HEK293 (cell line): ENCODE results near the gene ADCY10.

Source experiments
- CTCF ChIA-PET: fragments of 350-600 bp; formaldehyde crosslinking; extraction: SDS; loops from one replicate; lab custom pipeline; 2021; ENCODE audit warnings: antibody characterized with exemption; lab: Yijun Ruan, JAX
- POLR2A ChIA-PET: fragments of 300-600 bp; formaldehyde crosslinking; extraction: SDS; loops from one replicate; lab custom pipeline; 2020; ENCODE audit warnings: antibody characterized with exemption, inconsistent platforms; lab: Yijun Ruan, JAX
- H3K27ac ChIP-seq: fragments of 200-500 bp; sonication (Bioruptor generic); 2 replicates; pipeline ENCODE4 v1.5.1; 2014; ENCODE audit warnings: low read depth, low read length, control low read depth, inconsistent platforms; ENCODE audit errors: extremely low read depth
- H3K36me3 ChIP-seq, 2 experiments: fragments of 200-500 bp in 1 of 2; sonication (Bioruptor generic) in 1 of 2; 1 replicate in 1 of 2; 2 replicates in 1 of 2; pipeline ENCODE4 v1.5.1; 2014 to 2017; ENCODE audit warnings: inconsistent platforms in 2 of 2, low read length in 2 of 2; ENCODE audit not compliant: control insufficient read depth in 2 of 2, insufficient read depth in 1 of 2
- H3K4me1 ChIP-seq: fragments of 200-500 bp; sonication (Bioruptor generic); 2 replicates; pipeline ENCODE4 v1.5.1; 2014; ENCODE audit warnings: mild to moderate bottlenecking, low read length, inconsistent platforms; ENCODE audit not compliant: control insufficient read depth, insufficient read depth
- H3K4me3 ChIP-seq: 2 replicates; pipeline ENCODE4 v1.5.1; 2011; ENCODE audit warnings: low read depth, mild to moderate bottlenecking, control low read depth, low read length, moderate library complexity
- H3K9me3 ChIP-seq: fragments of 200-500 bp; sonication (Bioruptor generic); 2 replicates; pipeline ENCODE4 v1.5.1; 2014; ENCODE audit warnings: low read depth, low read length, inconsistent platforms; ENCODE audit not compliant: control insufficient read depth, insufficient read depth
- CTCF ChIP-seq: fragments of 450-650 bp; formaldehyde crosslinking; IDR thresholded peaks from 2 replicates; pipeline ENCODE4 v1.5.1; 2016; ENCODE audit warnings: missing biosample characterization, missing genetic modification characterization
- FEZF1 ChIP-seq: fragments of 450-650 bp; formaldehyde crosslinking; IDR thresholded peaks from 2 replicates; pipeline ENCODE4 v1.5.1; 2016; ENCODE audit warnings: missing biosample characterization, missing genetic modification characterization
- MYNN ChIP-seq: fragments of 450-650 bp; formaldehyde crosslinking; IDR thresholded peaks from 2 replicates; pipeline ENCODE4 v1.5.1; 2016; ENCODE audit warnings: missing biosample characterization, missing genetic modification characterization, borderline replicate concordance
- SCRT1 ChIP-seq: fragments of 450-650 bp; formaldehyde crosslinking; IDR thresholded peaks from 2 replicates; pipeline ENCODE4 v1.5.1; 2016; ENCODE audit warnings: missing biosample characterization, missing genetic modification characterization, borderline replicate concordance
- ZBTB20 ChIP-seq: fragments of 450-650 bp; formaldehyde crosslinking; IDR thresholded peaks from 2 replicates; pipeline ENCODE4 v1.5.1; 2016; ENCODE audit warnings: missing biosample characterization, missing genetic modification characterization
- ZBTB48 ChIP-seq: fragments of 450-650 bp; formaldehyde crosslinking; IDR thresholded peaks from 2 replicates; pipeline ENCODE4 v1.5.1; 2016; ENCODE audit warnings: missing biosample characterization, missing genetic modification characterization
- ZNF133 ChIP-seq: fragments of 450-650 bp; formaldehyde crosslinking; IDR thresholded peaks from 2 replicates; pipeline ENCODE4 v1.5.1; 2016; ENCODE audit warnings: missing biosample characterization, missing genetic modification characterization
- ZNF239 ChIP-seq: fragments of 450-650 bp; formaldehyde crosslinking; IDR thresholded peaks from 2 replicates; pipeline ENCODE4 v1.5.1; 2016; ENCODE audit warnings: missing biosample characterization, missing genetic modification characterization
- ZNF266 ChIP-seq: fragments of 450-650 bp; formaldehyde crosslinking; IDR thresholded peaks from 2 replicates; pipeline ENCODE4 v1.5.1; 2016; ENCODE audit warnings: missing biosample characterization, missing genetic modification characterization, low read depth
- ZNF280C ChIP-seq: fragments of 450-650 bp; formaldehyde crosslinking; IDR thresholded peaks from 2 replicates; pipeline ENCODE4 v1.5.1; 2016; ENCODE audit warnings: missing biosample characterization, missing genetic modification characterization
- ZNF302 ChIP-seq: fragments of 450-650 bp; formaldehyde crosslinking; IDR thresholded peaks from 2 replicates; pipeline ENCODE4 v1.5.1; 2016; ENCODE audit warnings: missing biosample characterization, missing genetic modification characterization, low read depth
- ZNF335 ChIP-seq: fragments of 450-650 bp; formaldehyde crosslinking; conservative IDR thresholded peaks from 2 replicates; pipeline ENCODE4 v1.5.1; 2016; ENCODE audit warnings: missing biosample characterization, missing genetic modification characterization
- ZNF37A ChIP-seq: fragments of 450-650 bp; IDR thresholded peaks from 2 replicates; pipeline ENCODE4 v1.5.1; 2018; ENCODE audit warnings: missing biosample characterization, missing genetic modification characterization
- ZNF433 ChIP-seq: fragments of 450-650 bp; formaldehyde crosslinking; IDR thresholded peaks from 2 replicates; pipeline ENCODE4 v1.5.1; 2016; ENCODE audit warnings: missing biosample characterization, missing genetic modification characterization, low read depth
- ZNF596 ChIP-seq: fragments of 450-650 bp; IDR thresholded peaks from 2 replicates; pipeline ENCODE4 v1.5.0; 2018; ENCODE audit warnings: missing biosample characterization, mild to moderate bottlenecking, missing genetic modification characterization, moderate library complexity
- TF ChIP-seq, protein P1 (sequence below): fragments of 450-650 bp; formaldehyde crosslinking; IDR thresholded peaks from 2 replicates; pipeline ENCODE4 v1.5.1; 2016; ENCODE audit warnings: missing biosample characterization, missing genetic modification characterization, low read depth

ADCY10 gene

DNA sequence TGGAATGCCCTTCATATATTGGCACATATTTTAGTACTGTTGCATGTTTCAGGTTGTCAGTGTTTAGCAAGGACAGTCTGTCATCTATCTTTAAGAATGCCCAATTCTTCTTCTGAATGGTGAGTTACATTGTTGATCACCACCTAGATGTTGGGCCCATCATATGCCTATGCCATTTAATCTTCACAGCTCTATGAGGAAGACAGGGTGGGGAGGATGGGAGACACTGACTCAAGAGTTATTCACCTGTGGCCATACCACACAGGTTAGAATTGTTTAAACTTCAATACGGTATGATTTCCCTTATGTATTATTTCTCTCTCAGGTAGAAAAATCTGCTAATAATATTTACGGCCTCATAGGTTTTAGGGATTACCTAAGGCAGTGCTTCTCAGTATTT lies 147.4 kb downstream of the ADCY10 start:
- TF ChIP-seq ZBTB48 (tag by site-specific recombination) (no peak), ZNF266 (tag by site-specific recombination) (no peak), ZNF433 (tag by site-specific recombination) (no peak), ZNF335 (no peak), ZNF280C (tag by site-specific recombination) (no peak), CTCF (tag by site-specific recombination) (no peak), ZBTB20 (tag by site-specific recombination) (no peak), ZNF37A (tag by site-specific recombination) (no peak), ZNF239 (tag by site-specific recombination) (no peak), ZNF596 (no peak), ZNF302 (tag by site-specific recombination) (no peak), MYNN (tag by site-specific recombination) (no peak)
- peaks cover 5 to 52% of the 10 kb centered on the region in 2 experiments; a peak in 1 of 3 replicates for H3K36me3 ChIP-seq
- H3K9me3 ChIP-seq, result no peaks in the 10 kb centered on the region
- no peak overlapping the region for H3K27ac ChIP-seq
- CTCF ChIA-PET, result interaction anchor here (0.6 kb wide), 2 partner anchors 26 to 294 kb away, joined by 3 read pairs; no protein-coding TSS in a partner anchor
- H3K4me3 ChIP-seq, result no peak overlapping the region
- no peaks in the 10 kb centered on the region for H3K4me1 ChIP-seq
- POLR2A ChIA-PET, result no interaction called here

DNA sequence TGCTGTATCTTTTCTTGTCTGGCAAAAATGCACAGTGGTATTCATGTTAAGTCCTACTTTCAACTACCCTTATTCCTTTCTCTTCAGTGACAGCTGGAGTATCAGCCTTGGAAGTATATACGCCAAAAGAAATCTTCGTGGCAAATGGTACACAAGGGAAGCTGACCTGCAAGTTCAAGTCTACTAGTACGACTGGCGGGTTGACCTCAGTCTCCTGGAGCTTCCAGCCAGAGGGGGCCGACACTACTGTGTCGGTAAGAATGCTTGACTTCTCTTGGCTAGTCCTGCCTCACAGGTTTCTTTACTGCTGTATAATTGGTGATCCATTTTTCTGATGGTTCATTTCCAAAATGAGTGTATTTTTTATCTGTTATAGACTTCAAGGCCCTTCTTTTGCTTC lies 148.4 kb downstream of the ADCY10 start:
- Histone ChIP-seq H3K9me3 (no peaks in the 10 kb centered on the region), H3K27ac (no peak overlapping the region), H3K4me3 (no peak overlapping the region), H3K36me3 (peaks cover 5 to 47% of the 10 kb centered on the region in 2 experiments; a peak in 1 of 3 replicates), H3K4me1 (no peaks in the 10 kb centered on the region)
- POLR2A ChIA-PET, result no interaction called here
- CTCF ChIA-PET, result no interaction called here
- TF ChIP-seq ZNF133 (tag by site-specific recombination) (peak; percentile 53; the same call in 1 of the 2 replicates), FEZF1 (tag by site-specific recombination) (no peak)
- TF ChIP-seq, all 188 proteins: peak for 1

DNA sequence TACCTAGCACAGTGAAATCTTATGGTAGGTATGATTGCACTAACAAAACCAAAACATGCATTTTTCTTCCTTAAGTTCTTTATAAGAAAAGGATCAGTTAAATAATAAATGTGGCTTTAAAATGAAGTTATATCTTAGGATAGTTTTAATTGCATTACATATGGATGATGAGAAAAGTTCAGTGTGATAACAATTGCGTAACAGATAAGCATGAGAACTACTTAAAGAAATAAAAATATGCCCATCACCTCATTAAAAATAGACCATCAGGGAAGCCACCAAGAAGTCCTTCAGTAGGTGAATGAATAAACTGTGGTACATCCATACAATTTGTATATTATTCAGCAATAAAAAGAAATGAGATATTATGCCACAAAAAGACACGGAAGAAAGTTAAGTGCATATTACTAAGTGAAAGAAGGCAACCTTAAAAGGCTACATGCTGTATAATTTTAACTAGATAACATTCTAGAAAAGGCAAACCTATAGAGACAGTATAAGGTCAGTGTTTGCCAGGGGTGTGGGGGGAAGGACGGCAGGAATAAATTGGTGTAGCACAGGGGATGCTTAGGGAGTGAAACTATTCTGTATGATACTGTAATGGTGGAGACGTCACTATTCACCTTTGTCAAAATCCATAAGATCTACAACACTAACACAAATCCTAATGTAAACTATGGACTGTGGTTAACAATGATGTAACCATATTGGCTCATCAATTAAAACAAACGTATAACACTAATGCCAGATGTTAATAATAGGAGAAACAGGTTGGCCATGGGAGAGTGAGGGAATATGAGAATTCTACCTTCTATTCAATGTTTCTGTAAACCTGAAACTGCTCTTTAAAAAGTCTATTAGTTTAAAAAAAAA lies 149.2 kb downstream of the ADCY10 start:
- H3K36me3 ChIP-seq, result peaks cover 5 to 39% of the 10 kb centered on the region in 2 experiments; a peak in 1 of 3 replicates
- H3K4me3 ChIP-seq, result no peak overlapping the region
- CTCF ChIA-PET, result no interaction called here
- H3K4me1 ChIP-seq, result no peaks in the 10 kb centered on the region
- no peak for TF ChIP-seq SCRT1 (tag by site-specific recombination)
- TF ChIP-seq, protein P1, sequence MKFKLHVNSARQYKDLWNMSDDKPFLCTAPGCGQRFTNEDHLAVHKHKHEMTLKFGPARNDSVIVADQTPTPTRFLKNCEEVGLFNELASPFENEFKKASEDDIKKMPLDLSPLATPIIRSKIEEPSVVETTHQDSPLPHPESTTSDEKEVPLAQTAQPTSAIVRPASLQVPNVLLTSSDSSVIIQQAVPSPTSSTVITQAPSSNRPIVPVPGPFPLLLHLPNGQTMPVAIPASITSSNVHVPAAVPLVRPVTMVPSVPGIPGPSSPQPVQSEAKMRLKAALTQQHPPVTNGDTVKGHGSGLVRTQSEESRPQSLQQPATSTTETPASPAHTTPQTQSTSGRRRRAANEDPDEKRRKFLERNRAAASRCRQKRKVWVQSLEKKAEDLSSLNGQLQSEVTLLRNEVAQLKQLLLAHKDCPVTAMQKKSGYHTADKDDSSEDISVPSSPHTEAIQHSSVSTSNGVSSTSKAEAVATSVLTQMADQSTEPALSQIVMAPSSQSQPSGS (tag by site-specific recombination), result 0 out of 2 replicates have a peak, but pooled peaks have one; percentile 27
- TF ChIP-seq, all 188 proteins: peak for 1
- POLR2A ChIA-PET, result interaction anchor here (0.7 kb wide), 1 partner anchor 32 kb away, joined by 3 read pairs; no protein-coding TSS in a partner anchor
- Histone ChIP-seq H3K27ac (no peak overlapping the region), H3K9me3 (no peaks in the 10 kb centered on the region)
